Measurements from ENCODE around the gene B4GALT6. TPM values are rescaled to one million over a fixed set of nuclear protein-coding genes. Genes with fewer than 3 reads are reported as not detected.

B4GALT6 gene
- total RNA-seq, 1 experiment from 2014 or later, result 16.1 TPM

- intact Hi-C loops (cut with micrococcal nuclease), result no loop called here
- Histone ChIP-seq H2AFZ (ENCODE audit: low read depth, low read length, poor library complexity, severe bottlenecking) (no peak overlapping the region), H3K9me3 (ENCODE audit: control insufficient read depth in 1 of 2, insufficient read depth in 1 of 2, low read depth in 1 of 2, low read length in 2 of 2) (no peaks in the 10 kb centered on the region), H4K20me1 (ENCODE audit: insufficient read depth) (no peaks in the 10 kb centered on the region), H3K4me2 (ENCODE audit: low read length) (no peak overlapping the region), H3K4me1 (ENCODE audit: control insufficient read depth in 1 of 2, insufficient read depth in 2 of 2, low read length in 2 of 2) (0 out of 4 replicates have a peak, but pooled peaks cover 0 to 5% of the 10 kb centered on the region in 2 experiments), H3K79me2 (ENCODE audit: insufficient read depth, low read length) (no peaks in the 10 kb centered on the region), H3K9ac (ENCODE audit: low read length) (no peak overlapping the region), H3K4me3 (replicated peaks in 1 of 2; ENCODE audit: low read depth in 1 of 2, low read length in 2 of 2) (no peak overlapping the region), H3K27me3 (ENCODE audit: insufficient read depth, low read length) (no peaks in the 10 kb centered on the region), H3K9me2 (ENCODE audit: insufficient read depth) (no peaks in the 10 kb centered on the region), H3K27ac (ENCODE audit: low read depth, low read length) (no peak overlapping the region), H3K36me3 (ENCODE audit: control insufficient read depth in 1 of 2, insufficient read depth in 2 of 2, low read length in 2 of 2) (no peaks in the 10 kb centered on the region)
- ATAC-seq, result no peak
- ChIA-PET POLR2A (no interaction called here), CTCF (no interaction called here), RAD21 (ENCODE audit: low non-redundant PET in 1 of 2, low total read pairs in 2 of 2, uncharacterized antibody in 2 of 2, unreplicated experiment in 2 of 2) (no interaction called here)
- no peak for TF ChIP-seq EZH2 (IDR thresholded peaks at IDR 0.05)
- TF ChIP-seq SP1 (IDR thresholded peaks at IDR 0.05; ENCODE audit: low read depth), result no peak
- no peak for TF ChIP-seq ZFX (IDR thresholded peaks at IDR 0.05)
- TF ChIP-seq SIN3A (IDR thresholded peaks at IDR 0.05; ENCODE audit: low read depth), result no peak
- TF ChIP-seq RAD21 (IDR thresholded peaks at IDR 0.05; ENCODE audit: low read depth), result no peak
- TF ChIP-seq FOSL1 (IDR thresholded peaks at IDR 0.05; ENCODE audit: low read depth), result no peak
- no peak for TF ChIP-seq POLR2A (IDR thresholded peaks at IDR 0.05; ENCODE audit: borderline replicate concordance, extremely low read depth, insufficient read depth, insufficient read length)
- no peak for TF ChIP-seq CEBPB (IDR thresholded peaks at IDR 0.05; ENCODE audit: low read depth)
- no peak for TF ChIP-seq ELF1 (IDR thresholded peaks at IDR 0.05; ENCODE audit: borderline replicate concordance, low read depth)
- no peak for TF ChIP-seq TCF7L2 (IDR thresholded peaks at IDR 0.05; ENCODE audit: borderline replicate concordance, extremely low read depth, insufficient read depth, insufficient read length)
- TF ChIP-seq EGR1 (IDR thresholded peaks at IDR 0.05; ENCODE audit: low read depth), result no peak
- TF ChIP-seq ZBTB33 (IDR thresholded peaks at IDR 0.05; ENCODE audit: extremely low read depth, insufficient replicate concordance, low read length), result no peak
- TF ChIP-seq ATF3 (IDR thresholded peaks at IDR 0.05), result no peak
- TF ChIP-seq MAX (IDR thresholded peaks at IDR 0.05), result no peak
- no peak for DNase-seq (ENCODE audit: low read depth, low spot score)
- no TSS peak for BruUV-seq (replicated peaks)
Observed at GRCh38 chr18:31614044-31614443, 70.3 kb downstream of the B4GALT6 start.
